OCI-LY7 (cell line): ENCODE results near the gene NABP2.

ENCODE experiments used
- EZH2phosphoT487 ChIP-seq: fragments of 200-600 bp; sonication (generic); IDR thresholded peaks from 2 replicates; pipeline ENCODE4 v1.6.1; 2018; ENCODE audit warnings: low read depth, borderline replicate concordance, mild to moderate bottlenecking, mixed run types, antibody characterized with exemption, low read length, moderate library complexity, mixed read lengths
- TF ChIP-seq, protein P1 (sequence below): fragments of 200-600 bp; sonication (generic); conservative IDR thresholded peaks from 2 replicates; pipeline ENCODE4 v1.5.1; 2014; ENCODE audit warnings: mild to moderate bottlenecking, antibody characterized with exemption, low read length, moderate library complexity, mixed read lengths

GRCh38 chr12:56208006-56208405, 16.1 kb upstream of the NABP2 start:
- TF ChIP-seq, protein P1, sequence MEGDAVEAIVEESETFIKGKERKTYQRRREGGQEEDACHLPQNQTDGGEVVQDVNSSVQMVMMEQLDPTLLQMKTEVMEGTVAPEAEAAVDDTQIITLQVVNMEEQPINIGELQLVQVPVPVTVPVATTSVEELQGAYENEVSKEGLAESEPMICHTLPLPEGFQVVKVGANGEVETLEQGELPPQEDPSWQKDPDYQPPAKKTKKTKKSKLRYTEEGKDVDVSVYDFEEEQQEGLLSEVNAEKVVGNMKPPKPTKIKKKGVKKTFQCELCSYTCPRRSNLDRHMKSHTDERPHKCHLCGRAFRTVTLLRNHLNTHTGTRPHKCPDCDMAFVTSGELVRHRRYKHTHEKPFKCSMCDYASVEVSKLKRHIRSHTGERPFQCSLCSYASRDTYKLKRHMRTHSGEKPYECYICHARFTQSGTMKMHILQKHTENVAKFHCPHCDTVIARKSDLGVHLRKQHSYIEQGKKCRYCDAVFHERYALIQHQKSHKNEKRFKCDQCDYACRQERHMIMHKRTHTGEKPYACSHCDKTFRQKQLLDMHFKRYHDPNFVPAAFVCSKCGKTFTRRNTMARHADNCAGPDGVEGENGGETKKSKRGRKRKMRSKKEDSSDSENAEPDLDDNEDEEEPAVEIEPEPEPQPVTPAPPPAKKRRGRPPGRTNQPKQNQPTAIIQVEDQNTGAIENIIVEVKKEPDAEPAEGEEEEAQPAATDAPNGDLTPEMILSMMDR, result no peak
- no peak for TF ChIP-seq EZH2phosphoT487
